Neural progenitor cell (in vitro differentiated cells): ENCODE data around the gene FTSJ3.

ENCODE experiments used
- EZH2 ChIP-seq: fragments of 200-600 bp; sonication (generic); IDR thresholded peaks from 2 replicates; pipeline ENCODE4 v1.6.1; 2017; ENCODE audit warnings: antibody characterized with exemption, mild to moderate bottlenecking, moderate library complexity
- EZH2phosphoT487 ChIP-seq: fragments of 200-600 bp; sonication (generic); IDR thresholded peaks from 2 replicates; pipeline ENCODE4 v1.6.1; 2017; ENCODE audit warnings: antibody characterized with exemption
- TF ChIP-seq, protein P1 (sequence below): fragments of 200-600 bp; sonication (generic); IDR thresholded peaks from 2 replicates; pipeline ENCODE4 v1.5.1; 2017; ENCODE audit warnings: antibody characterized with exemption, mild to moderate bottlenecking

GRCh38 chr17:63841350-63842172 is 14.1 kb upstream of the FTSJ3 start:
- TF ChIP-seq, protein P1, sequence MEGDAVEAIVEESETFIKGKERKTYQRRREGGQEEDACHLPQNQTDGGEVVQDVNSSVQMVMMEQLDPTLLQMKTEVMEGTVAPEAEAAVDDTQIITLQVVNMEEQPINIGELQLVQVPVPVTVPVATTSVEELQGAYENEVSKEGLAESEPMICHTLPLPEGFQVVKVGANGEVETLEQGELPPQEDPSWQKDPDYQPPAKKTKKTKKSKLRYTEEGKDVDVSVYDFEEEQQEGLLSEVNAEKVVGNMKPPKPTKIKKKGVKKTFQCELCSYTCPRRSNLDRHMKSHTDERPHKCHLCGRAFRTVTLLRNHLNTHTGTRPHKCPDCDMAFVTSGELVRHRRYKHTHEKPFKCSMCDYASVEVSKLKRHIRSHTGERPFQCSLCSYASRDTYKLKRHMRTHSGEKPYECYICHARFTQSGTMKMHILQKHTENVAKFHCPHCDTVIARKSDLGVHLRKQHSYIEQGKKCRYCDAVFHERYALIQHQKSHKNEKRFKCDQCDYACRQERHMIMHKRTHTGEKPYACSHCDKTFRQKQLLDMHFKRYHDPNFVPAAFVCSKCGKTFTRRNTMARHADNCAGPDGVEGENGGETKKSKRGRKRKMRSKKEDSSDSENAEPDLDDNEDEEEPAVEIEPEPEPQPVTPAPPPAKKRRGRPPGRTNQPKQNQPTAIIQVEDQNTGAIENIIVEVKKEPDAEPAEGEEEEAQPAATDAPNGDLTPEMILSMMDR: no peak
- no peak for TF ChIP-seq EZH2
- TF ChIP-seq EZH2phosphoT487: no peak
